Endothelial cell of coronary artery (primary cell): ENCODE data around the gene ZNF799. TPM values are rescaled to one million over a fixed set of nuclear protein-coding genes. Genes with fewer than 3 reads are reported as not detected.

Experiments used
- total RNA-seq: library from RNA; depleted of rRNA; stranded (reverse); fragments of >200 nt; gene quantifications from 2 replicates; pipeline ENCODE4 v1.2.3, GENCODE V29; 2014

The ZNF799 gene
- total RNA-seq = 3.7 and 4.4 TPM in 2 replicates

GRCh38 chr19:12400633-12401502 lies at the start of gene ZNF799:
Gene ZNF799, minus strand, starts transcription at chr19:12401271. Its CDS starts 201 bp downstream, at chr19:12401070.

GRCh38 chr19:12440541-12441316 lies 39.7 kb upstream of the ZNF799 start, which contains the start of gene ZNF443:
Gene ZNF443, minus strand, starts transcription at chr19:12441021. Its CDS starts 107 bp downstream, at chr19:12440914.

DNA sequence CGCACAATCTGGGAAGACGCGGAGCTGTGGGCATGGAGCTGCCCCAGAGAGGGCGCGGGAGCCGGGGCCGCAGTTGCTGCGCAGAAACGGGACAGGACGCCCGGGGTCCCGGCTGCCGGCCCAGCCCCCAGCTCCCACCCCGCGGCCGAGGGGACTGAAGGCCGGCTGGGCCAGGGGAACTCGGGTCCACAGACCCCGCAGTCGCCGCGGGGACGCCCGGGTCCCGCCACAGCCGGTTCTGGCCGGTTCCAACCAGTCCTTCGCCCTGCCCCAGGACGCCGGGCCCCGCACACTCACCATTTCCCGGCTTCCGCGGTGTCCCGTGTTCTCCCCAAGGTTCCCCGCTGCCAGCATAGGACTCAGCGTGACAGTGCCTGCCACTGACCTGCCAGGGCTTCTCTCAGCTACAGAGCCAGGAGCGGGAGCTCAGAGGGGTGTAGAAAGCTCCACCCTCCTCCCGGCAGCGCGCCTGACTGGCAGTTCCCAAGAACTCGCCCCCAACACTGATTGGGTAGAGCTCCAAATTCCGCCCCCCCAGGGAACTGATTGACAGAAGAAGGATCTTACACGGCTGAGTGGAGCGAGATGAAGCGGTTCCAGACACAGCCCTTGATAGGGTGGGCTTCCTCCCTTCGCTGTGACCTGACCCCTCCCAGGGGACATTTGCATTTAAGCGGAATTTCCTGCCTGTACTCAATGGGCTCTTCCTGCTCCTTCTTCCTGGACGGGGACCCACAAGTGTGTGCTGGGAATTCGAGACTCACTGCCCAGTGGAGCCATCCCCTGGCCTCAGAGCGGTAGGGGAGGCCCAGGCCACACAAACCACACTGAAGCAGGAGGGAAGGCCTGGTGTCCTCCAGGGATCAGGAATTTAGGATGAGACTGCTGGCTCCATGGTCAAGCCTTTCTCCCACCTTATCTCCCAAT lies 35.6 kb downstream of the ZNF799 start, which contains the start of gene ZNF442:
Gene ZNF442, minus strand, starts transcription at position 448 of the 927 bp plus-strand sequence. CDS start 2,052 bp downstream, outside the sequence.

Other genes with a start within 250 kb of the ZNF799 start
- gene ZNF625, start 244.5 kb downstream of the ZNF799 start, total RNA-seq = 10.4 and 10.5 TPM in 2 replicates
- gene ZNF136, start 238.2 kb downstream of the ZNF799 start, total RNA-seq = 5.1 and 8.8 TPM in 2 replicates
- gene ZNF44, start 106.4 kb downstream of the ZNF799 start, total RNA-seq = 5.0 and 6.9 TPM in 2 replicates
- 0.45 and 2.1 TPM in 2 replicates for gene ZNF563, start 67.6 kb downstream of the ZNF799 start, total RNA-seq
- gene ZNF442, start 35.6 kb downstream of the ZNF799 start, total RNA-seq = 0.81 and 1.8 TPM in 2 replicates
- gene ZNF443, start 39.8 kb upstream of the ZNF799 start, total RNA-seq = 3.7 and 4.5 TPM in 2 replicates
- gene ZNF709, start 83.5 kb upstream of the ZNF799 start, total RNA-seq = 2.6 and 3.6 TPM in 2 replicates
- gene ZNF564, start 150.2 kb upstream of the ZNF799 start, total RNA-seq = 7.4 and 8.1 TPM in 2 replicates
- 5.5 and 7.1 TPM in 2 replicates for gene ZNF490, start 209.5 kb upstream of the ZNF799 start, total RNA-seq
- 13.1 and 13.3 TPM in 2 replicates for gene ZNF791, start 209.6 kb upstream of the ZNF799 start, total RNA-seq